Measurements from ENCODE around the gene MOB3A.
"Not testable (repeated sequence)": the region's sequence is repeated elsewhere in the genome, so short reads cannot be mapped to it uniquely, and the experiment has no call there.

Gene MOB3A

DNA sequence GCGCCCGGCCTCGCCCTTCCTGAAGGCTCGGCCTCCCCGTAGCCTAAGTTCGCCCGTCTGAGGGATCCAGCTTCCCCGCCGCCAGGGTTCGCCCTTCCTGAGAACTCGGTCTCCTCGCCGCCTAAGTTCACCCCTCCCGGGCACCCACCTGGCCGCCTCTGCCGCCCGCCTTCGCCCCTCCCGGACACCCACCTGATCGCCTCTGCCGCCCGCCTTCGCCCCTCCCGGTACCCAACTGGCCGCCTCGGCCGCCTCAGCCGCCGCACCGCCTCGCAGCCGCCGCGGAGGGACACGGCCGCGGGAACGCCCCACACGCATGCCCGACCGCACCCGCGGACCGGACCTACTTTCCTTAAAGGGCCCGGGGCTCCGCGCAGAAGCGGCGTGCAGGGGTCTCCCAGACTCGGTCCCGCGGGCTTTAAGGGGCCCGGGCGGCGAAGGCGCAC, at the start of gene MOB3A:
MOB3A (minus strand) TSS at position 293 of the 446 bp plus-strand sequence. CDS start 17,766 bp downstream, outside the sequence.
- DNase-seq (ENCODE audit: low read depth), result peak; percentile 76

DNA sequence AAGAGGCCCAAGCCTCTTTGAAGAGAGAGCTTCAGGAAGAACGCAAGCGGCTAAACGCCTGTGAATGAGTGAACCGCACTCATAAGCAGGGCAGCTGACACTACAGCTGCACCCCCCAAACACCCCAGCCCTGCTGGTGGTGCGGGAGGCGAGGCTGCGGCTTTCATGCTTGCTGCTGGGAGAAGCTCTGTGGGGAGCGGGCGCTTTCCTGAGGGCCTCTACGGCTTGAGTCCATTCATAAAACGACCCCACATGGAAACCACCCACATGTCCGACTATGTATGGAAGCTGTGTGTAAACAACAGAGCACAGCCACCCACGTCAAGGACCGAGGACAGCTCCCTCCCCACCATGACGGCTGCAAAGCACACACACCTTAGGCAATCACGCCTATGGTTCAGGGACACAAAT, 49.7 kb upstream of the MOB3A start:
- DNase-seq (ENCODE audit: low read depth), result no peak

DNA sequence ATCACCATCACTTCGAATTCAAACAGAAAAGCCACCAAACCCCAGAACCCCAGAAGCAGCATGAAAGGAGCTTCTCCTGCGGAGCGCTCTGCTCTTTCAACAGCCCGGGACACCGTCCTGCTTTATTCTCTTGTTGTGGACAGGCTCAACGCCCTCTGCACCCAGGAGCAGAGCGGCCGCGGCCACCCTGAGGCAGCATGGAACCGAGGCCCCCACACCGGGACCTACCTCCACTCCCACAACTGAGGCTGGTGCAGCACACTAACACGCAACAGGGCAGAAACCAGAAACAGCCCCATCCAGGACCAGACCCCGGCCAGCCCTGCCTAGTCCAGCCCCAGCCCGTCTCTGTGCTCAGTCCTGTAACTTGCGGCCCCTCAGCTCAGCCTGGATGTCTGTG, 48.1 kb upstream of the MOB3A start:
- DNase-seq (ENCODE audit: low read depth), result no peak

DNA sequence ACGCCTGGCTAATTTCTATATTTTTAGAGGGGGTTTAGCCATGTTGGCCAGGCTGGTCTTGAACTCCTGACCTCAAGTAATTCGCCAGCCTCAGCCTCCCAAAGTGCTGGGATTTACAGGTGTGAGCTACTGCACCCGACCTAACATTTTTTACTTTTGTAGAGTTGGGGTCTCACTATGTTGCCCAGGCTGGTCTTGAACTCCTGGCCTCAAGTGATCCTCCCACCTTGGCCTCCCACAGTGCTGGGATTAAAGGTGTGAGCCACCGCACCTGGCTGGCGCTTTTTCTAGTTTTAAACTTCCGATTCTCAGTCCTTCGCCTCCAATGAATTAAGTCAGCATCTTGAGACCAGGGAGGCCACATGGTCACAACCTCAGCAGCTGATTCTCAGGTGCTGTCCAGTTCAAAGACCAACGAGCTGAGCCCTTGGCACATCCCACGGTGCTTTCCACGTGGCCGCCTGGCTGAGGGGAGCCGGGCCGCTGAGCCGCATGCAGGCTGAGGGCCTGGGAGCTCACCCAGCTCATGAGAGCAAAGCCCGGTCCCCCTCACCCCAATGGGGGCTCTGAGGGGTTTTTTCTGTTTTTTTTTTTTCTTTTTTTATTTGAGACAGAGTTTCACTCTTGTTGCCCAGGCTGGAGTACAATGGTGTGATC, 46.2 kb upstream of the MOB3A start:
- DNase-seq (ENCODE audit: low read depth), result no peak

DNA sequence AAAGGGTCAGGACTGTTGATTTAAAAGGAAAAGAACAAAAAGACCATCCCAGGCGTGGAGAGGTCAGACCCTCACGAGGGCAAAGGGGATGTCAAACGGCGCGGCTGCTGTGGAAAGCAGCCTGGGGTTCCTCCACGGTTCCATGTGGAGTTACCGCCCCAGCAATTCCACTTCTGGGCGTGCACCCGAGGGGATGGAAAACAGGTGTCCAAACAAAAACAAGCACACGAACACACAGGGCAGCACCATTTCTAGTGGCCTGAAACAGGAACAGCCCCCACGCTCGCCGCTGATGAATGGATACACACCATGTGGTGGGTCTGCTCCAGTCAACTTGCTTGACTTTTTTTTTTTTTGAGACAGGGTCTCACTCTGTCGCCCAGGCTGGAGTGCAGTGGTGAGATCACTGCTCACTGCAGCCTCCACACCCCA, 44.0 kb upstream of the MOB3A start:
- DNase-seq (ENCODE audit: low read depth), result no peak

DNA sequence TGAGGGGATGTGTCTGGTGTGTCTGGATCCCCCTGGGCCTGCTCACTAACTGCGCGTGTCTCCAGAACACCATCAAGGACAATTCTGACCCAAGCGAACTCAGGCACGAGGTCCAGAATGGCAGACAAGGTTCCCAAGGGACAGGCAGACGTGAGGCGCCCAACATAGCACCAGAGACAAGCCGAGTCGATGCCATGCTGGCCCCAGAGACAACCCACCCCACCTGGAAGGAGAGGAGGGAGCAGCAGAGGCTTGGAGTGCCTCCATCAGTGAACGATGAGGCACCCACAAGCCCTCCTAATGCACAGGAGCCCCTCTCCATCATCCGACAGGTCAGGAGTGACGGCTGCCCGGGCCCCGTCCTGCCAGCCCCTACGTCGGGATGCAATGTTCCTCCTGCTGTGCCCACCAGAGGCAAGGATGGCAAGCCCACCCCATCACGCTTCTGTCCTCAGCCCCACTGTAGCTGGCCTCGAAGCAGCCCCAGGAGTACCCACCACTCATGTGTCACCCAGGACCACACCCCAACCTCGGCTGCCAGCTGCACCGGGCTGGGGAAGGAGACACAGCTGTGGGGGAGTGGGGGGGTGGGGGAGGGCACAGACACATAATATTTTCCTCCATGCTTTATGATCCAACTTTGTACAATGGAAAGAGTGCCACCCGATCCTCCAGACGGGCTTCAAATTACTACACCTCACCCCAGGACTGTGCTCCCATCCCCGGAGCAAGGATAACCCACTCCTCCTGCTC, 43.4 kb upstream of the MOB3A start:
- DNase-seq (ENCODE audit: low read depth), result no peak

DNA sequence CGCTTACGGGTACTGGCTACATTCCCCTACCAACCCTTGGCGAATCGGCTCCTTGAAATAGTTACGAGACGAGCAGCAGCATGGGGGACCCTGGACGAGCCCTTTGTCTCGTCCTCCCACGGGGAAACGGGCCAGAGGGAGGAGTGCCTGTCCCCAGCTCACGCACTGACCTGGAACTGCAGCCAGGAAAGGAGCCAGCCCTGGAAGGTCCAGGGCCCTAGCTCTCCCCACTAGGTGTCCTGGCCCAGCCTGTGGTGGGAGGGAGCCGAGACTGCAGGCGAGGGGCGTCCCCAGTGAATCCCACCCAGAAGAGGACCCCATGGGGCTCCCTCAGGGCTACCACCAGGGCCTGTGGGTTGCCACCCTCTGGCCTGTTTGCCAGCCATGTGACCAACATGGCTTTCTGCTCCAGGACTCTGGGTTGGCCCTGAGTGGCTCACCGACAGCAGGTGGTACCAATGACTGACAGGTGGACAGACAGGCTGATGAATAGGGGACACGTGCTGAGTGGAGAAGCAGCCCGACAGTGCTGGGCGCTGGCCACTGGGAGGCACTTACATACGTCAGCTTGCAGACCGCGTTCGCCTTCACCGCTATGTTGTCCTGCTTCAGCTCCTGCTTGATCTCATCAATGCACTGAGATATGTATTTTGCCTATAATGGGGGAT, 42.1 kb upstream of the MOB3A start:
- DNase-seq (ENCODE audit: low read depth), result no peak

DNA sequence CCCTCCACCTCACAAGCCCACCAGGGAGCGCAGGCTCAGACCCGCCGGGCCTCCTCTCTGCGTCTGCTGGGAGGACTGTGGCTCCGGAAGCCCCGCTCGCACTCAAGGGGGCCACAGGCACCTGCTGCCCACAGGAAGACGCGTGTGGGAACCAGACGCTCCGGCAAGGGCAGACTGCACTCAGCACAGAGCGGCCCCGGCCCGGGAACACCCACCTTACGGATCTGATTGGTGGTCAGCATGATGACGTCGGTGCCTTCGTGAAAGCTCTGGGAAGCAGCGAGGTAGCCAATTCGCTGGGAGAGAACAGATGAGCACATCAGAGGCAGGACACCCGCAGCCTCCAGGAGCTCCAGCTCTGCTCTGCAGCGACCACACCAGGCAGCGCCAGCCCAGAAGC, 40.7 kb upstream of the MOB3A start:
- no peak for DNase-seq (ENCODE audit: low read depth)

DNA sequence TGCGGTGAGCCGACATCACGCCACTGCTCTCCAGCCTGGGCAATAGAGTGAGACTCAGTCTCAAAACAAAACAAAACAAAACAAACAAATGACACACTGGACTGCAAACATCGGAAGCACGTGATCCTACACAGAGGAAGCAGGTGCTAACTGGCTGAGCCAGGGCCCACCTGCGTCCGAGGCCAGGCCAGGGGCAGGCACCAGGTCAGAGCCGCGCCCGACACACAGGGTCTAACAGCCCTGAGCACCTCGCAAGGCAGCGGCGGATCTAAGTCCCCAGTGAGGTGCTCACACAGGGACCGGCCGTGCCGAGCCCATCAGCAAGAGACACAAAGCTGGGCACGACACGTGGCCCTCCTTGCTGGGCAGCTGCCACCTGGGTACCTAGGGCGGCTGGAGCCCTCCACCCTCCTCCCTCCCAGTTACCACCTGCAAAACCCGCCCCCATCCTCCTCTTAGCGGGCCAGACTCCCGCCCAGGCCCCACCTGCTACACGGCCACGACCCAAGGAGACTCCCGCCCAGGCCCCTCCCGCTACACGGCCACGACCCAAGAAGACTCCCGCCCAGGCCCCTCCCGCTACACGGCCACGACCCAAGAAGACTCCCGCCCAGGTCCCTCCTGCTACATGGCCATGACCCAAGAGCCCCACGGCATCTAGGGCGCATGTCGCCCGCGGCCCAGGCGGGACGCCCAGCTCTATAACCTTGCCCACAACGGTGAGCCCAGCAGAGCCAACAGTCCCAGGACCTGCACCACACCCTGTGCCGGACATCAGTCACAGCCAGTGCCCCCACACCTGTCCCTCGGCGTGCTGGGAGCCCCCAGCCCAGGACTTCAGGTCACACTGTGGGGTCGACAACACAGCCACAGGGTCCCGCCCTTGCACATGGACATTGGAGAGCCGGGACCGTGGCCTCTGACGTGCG, 39.6 kb upstream of the MOB3A start:
- DNase-seq (ENCODE audit: low read depth), result no peak

DNA sequence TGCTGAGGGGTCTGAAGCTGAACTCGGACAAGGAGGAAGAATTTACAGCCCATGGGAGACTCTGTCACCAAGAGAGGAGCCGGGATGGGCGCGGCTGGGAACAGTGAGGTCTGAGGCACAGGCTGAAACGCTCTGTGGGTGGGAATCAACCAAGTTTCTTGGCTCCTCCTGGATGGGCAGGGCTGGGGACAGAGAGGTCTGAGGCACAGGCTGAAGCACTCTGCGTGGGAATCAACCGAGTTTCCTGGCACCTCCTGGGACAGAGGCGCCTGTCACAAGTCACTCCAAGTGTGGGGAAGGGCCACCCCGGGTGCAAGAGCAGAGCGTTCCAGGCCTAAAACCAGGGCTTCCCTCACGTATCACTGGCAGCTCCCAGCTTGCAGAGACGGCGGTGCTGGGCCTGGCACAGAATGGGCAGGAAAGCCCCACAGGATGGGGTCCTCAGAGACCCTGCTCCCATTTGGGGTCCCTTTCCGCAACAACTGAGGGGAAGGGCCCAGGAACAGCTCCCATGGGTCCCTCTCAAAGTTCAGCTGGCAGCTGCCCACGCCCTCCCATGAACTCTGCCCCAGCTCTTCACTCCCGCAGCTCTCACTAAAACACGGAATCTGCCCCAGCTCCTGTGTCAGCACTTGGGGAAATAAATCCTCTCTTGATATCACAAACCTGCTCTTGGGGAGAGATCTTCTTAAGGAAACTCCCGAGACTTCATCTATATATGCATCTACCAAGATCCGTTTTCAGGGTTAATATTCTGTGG, 36.8 kb upstream of the MOB3A start:
- no peak for DNase-seq (ENCODE audit: low read depth)

DNA sequence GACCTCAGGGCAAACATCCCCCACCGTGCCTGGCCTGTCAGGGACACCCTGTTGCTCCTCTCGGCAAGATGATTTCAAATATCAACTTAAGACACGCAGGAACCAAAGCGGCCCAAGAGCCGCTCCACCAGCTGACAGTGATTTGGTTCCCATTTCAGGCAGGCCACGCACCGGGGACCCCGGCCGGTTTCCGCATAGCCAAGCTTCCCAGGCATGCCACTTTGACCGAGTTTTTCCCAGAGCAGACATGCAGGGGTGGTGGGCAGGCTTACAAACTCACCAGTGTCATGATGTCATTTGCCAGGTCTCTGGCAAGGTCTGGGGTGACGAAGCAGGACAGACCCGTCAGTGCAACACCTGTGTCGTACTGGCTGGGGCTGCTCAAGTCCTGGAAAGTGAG, 36.1 kb upstream of the MOB3A start:
- no peak for DNase-seq (ENCODE audit: low read depth)

DNA sequence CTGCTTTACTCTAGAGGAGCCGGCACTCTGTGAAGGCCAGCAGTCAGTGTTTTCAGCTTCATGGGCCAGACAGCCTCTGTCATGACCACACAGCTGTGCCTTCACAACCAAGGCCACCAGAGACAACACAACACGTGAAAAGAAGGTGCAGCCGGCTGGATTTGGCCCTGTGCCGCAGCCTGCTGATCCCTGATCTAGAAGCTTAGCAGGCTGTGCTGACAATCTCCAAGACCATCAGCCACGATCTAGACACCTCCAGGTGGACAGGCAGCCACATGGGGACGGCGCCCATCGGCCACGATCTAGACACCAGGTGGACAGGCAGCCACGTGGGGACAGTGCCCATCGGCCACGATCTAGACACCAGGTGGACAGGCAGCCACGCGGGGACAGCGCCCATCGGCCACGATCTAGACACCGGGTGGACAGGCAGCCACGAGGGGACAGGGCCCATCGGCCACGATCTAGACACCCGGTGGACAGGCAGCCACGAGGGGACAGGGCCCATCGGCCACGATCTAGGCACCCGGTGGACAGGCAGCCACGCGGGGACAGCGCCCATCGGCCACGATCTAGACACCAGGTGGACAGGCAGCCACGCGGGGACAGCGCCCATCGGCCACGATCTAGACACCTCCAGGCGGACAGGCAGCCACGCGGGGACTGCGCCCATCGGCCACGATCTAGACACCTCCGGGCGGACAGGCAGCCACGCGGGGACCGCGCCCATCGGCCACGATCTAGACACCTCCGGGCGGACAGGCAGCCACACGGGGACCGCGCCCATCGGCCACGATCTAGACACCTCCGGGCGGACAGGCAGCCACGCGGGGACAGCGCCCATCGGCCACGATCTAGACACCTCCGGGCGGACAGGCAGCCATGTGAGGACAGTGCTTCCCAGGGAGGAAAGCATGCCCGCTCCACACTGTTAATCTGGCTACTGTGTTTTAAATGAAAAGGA, 35.2 kb upstream of the MOB3A start:
- not testable (repeated sequence) for DNase-seq (ENCODE audit: low read depth)

DNA sequence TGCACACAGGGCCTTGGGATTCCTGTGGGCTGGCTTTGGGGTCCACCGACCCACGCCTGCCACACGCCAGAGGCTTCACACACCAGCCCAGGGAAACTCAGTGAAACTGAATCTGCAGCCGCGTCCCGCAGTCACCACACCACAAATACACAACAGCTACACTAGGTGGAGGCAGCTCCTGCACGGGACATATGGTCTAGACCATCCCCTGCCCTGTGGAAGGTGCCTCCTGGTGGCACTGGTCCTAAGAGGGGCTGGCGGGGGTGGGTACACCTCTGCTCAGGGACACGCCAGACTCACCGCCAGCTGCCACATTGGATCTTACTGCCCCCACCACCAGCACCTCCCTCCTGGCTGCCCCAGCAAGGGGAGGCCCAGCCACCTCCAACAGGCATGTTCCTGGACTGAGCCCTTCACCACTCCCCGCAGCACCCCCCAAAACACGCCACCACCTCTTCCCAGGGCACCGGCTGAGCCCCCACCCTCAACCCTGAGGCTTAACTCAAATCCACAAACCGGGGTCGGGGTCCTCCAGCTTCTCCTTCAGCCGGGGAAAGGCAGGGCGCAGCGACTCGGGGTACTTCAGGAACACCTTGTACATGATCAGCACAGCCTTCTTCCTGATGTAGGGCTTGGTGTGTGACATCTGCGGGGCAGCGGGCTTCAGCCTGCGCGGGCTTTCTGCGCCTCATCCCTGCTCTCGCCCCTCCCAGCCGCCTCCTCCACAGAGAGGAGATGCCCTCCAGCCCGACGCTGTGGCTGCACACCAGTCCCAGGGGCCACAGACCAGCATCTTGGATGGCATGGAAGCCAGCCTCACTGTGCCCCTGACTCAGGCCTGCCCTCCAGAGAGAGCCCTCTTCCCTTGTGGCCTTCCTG, 34.0 kb upstream of the MOB3A start:
- DNase-seq (ENCODE audit: low read depth), result no peak

DNA sequence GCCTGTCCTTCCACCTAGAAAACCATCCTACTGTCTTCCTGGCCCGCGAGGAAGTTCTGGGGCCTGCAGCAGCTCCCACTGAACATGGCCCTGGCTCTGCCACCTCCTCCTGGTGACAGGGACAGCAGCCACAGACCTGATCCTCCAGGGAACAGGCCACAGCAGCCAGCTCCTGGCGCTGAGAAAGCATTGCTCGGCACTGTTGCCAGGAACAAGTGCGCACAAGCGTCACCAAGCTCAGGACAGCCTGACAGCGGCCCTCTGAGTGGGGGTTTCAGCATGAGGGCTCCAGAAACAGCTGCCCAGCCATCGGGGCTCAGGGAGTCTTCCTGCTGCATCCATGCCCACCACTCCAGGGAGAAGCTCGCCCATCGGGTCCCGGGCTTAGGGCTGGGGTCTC, 33.4 kb upstream of the MOB3A start:
- no peak for DNase-seq (ENCODE audit: low read depth)

DNA sequence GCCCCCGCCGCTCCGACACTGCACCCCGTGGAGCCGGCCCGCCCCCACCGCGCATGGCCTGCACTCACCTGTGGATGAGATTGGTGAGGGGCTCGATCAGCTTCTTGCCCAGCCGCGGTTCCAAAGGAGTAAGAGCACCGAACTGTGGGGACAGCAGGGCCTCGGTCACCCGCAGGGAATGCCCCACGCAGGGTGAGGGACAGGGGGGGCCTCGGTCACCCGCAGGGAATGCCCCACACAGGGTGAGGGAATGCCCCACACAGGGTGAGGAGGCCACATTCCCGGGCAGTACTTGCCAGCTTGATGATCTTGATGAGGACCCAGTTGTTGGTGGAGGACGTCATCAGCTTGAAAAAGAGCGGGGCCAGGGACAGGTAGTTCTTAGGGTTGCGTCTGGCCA, 32.9 kb upstream of the MOB3A start:
- no peak for DNase-seq (ENCODE audit: low read depth)

DNA sequence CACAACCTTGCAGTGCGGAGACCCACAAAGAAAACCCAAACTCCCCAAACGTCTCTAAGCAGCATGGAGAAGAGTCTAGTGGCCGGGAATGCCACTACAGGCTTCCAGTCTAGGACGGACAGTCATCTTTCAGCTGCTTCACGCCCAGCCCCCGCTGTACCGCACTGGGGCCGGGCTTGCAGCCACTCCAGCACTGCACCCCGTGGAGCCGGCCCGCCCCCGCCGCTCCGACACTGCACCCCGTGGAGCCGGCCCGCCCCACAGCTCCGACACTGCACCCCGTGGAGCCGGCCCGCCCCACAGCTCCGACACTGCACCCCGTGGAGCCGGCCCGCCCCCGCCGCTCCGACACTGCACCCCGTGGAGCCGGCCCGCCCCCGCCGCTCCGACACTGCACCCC, 32.1 kb upstream of the MOB3A start:
- not testable (repeated sequence) for DNase-seq (ENCODE audit: low read depth)

DNA sequence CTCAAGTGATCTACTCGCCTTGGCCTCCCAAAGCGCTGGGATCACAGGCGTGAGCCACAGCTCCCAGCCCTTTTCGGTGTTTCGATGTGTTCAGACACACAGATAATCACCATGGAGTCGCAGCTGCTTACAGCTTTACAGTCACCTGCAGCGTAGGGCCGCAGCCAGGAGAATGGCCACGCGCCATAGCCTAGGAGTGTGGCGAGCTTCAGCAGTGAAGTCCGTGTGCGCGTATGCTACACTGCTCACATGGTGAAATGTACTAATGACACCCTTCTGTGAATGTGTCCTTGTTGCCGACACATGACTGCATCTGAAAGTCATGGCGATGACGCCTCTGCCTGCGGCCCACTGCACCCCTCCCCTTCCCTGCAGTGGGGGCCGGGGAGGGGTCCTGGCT, 31.6 kb upstream of the MOB3A start:
- no peak for DNase-seq (ENCODE audit: low read depth)

DNA sequence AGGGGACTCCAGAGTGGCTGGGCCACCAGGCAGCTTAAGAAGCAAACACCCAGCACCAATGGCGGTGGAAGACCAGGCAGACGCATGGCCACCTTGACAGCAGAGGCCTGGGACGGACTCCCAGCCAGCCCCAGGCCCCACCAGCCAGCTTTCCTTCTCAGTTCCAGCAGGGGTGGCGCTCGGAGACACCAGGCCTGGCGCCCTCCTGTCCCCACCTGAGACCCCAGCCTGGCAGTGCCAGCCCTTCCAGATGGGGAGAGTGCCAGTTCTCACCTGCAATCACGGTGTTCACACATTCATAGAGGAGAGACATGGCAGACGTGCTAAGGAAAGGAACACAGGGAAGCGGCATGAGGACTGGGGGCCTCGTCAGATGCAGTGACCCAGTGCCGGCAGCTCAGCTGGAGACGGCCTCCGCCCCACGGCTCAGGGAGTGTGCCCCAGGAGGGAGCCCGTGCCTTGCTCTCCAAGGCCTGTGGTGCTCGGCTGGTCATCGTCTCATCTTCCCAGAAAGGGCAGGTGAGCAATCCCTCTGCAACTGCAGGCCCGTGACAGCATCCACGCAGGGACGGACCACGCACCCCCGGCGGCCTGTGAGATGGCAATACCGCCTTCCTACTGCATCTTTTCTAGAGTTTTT, 30.9 kb upstream of the MOB3A start:
- DNase-seq (ENCODE audit: low read depth), result no peak
